Stimulated activated memory B cell treated with anti-CD40 and anti-IgM and Interleukin-4, amounts not matched to agents 10 μg/mL and 1 μg/mL and 100 μg/mL, for 72 hours (primary cell): ENCODE results near the gene DOCK10.

Experiments
- ATAC-seq: fragments of 150-1000 bp; cut with Tn5 transposase; 2 replicates; pipeline ENCODE4 v1.10.0; 2021
- H3K27ac Mint-ChIP-seq: one replicate; pipeline ENCODE4 v1.8.0; 2022; ENCODE audit warnings: mild to moderate bottlenecking, mixed read lengths
- H3K27me3 Mint-ChIP-seq: one replicate; pipeline ENCODE4 v1.8.0; 2022; ENCODE audit warnings: mixed read lengths
- H3K36me3 Mint-ChIP-seq: one replicate; pipeline ENCODE4 v1.8.0; 2022; ENCODE audit warnings: mixed read lengths
- H3K4me1 Mint-ChIP-seq: one replicate; pipeline ENCODE4 v1.8.0; 2022; ENCODE audit warnings: mixed read lengths
- H3K4me3 Mint-ChIP-seq: one replicate; pipeline ENCODE4 v1.8.0; 2022; ENCODE audit warnings: mild to moderate bottlenecking, moderate library complexity, mixed read lengths
- H3K9me3 Mint-ChIP-seq: one replicate; pipeline ENCODE4 v1.8.0; 2022; ENCODE audit warnings: mixed read lengths

DOCK10 gene

DNA sequence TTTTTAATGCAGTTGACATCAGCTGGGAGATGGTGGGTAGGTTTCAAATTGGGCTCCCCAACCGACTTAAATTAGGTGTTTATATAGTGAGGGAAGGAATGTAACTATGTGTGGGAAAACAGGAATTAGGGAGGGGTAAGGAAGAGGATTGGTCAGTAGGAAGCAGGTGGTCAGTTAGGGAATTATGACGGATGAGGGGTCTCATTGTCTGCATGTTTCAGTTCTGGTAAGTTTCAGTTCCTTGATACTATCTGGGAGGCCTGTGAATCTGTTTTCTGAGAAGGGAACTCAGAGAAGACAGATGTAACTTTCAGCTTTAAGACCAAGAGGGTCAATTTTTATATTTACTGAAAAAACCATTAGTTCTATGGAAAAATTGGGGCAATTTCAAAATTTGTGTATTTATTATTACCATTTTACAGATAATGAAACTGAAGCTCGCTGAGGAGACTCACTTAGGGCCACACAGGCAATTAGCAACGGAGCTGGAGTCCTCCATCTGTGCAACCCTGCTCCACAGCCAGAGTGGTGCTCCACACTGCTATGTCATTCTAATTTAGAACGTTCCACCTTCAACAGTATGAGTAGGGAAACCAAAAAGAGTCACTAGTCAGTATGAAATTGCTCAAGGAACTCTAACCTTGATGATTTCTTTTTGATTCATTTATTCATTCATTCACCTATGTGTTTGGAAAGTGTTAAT is 290.1 kb downstream of the DOCK10 start:
- no peak overlapping the region for H3K4me3 Mint-ChIP-seq
- ATAC-seq = peak; percentile 82
- peaks cover 6% of the 10 kb centered on the region for H3K36me3 Mint-ChIP-seq
- peaks cover 18% of the 10 kb centered on the region for H3K4me1 Mint-ChIP-seq
- no peaks in the 10 kb centered on the region for H3K27me3 Mint-ChIP-seq
- peaks cover 1% of the 10 kb centered on the region for H3K9me3 Mint-ChIP-seq
- peak overlapping the region; percentile 4 for H3K27ac Mint-ChIP-seq

DNA sequence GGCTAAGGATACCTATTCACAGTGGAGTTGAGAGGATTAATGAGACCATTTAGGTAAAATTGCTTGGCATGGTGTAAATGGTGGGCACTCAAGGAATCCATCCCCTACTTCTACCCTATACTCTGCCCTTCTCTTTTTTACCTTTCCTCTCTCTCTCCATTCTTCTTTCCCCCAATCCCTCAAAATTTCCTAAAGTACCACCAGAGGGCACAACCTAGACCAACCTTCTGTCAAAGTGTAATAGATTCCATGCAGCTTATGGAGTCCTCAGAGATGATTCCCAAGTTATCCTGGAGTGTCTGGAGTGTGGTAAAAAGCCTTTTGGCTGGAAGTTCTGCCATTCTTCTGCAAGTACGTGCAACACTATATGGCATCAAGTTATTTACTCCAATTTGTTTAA is 293.1 kb downstream of the DOCK10 start:
- ATAC-seq = no peak
- Mint-ChIP-seq H3K4me3 (no peak overlapping the region), H3K27ac (no peak overlapping the region), H3K4me1 (peaks cover 18% of the 10 kb centered on the region), H3K27me3 (no peaks in the 10 kb centered on the region), H3K9me3 (no peaks in the 10 kb centered on the region), H3K36me3 (no peaks in the 10 kb centered on the region)

DNA sequence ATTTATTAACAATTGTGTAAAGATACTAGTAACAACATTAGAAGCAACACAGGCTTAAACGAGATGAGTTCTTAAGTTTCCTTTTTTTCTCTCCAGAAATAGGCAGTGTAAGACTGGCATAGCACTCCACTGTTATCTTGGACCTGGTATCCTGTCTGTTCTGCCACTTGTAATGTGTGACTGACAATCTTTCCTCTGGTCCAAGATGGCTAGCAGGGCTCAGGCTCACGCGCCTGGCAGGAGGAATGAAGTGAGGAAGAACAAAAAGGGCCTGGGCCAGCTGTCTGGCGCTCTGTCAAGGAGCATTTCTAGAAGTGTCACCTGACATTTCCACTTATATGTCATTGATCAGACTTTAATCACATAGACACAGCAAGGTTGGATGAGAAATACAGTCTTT is 294.5 kb downstream of the DOCK10 start:
- H3K27ac Mint-ChIP-seq = peak overlapping the region; percentile 35
- no peaks in the 10 kb centered on the region for H3K36me3 Mint-ChIP-seq
- ATAC-seq = no peak
- no peak overlapping the region for H3K4me3 Mint-ChIP-seq
- no peaks in the 10 kb centered on the region for H3K9me3 Mint-ChIP-seq
- no peaks in the 10 kb centered on the region for H3K27me3 Mint-ChIP-seq
- peaks cover 13% of the 10 kb centered on the region for H3K4me1 Mint-ChIP-seq

DNA sequence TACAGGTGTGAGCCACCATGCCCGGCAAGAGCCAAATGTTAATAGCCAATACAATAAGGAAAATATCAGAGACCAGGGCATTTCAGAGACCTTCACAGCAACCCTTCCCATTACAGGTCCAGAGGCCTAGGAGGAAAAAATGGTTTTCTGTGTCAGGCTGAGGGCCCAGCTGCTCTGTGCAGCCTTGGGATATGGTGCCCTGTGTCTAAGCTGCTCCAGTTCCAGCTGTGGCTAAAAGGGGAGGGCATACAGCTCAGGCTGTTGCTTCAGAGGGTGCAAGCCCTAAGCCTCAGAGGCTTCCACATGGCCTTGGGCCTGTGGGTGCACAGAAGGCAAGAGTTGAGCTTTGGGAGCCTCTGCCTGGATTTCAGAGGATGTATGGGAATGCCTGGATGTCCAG is 306.0 kb downstream of the DOCK10 start:
- Mint-ChIP-seq H3K27me3 (no peaks in the 10 kb centered on the region), H3K4me3 (no peak overlapping the region), H3K4me1 (peaks cover 14% of the 10 kb centered on the region), H3K9me3 (peaks cover 22% of the 10 kb centered on the region), H3K36me3 (peaks cover 31% of the 10 kb centered on the region), H3K27ac (no peak overlapping the region)
- no peak for ATAC-seq

DNA sequence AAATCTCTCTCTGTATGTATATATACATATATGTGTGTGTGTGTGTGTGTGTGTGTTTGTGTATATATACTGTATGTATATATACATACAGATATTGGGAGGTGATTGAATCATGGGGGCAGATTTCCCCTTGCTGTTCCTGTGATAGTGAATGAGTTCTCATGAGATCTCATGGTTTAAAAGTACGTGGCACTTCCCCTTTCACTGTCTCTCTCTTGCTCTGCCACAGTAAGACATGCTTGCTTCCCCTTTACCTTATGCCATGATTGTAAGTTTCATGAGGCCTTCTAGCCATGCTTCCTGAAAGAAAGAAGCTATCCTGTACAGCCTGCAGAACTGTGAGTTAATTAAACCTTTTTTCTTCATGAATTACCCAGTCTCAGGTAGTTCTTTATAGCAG is 307.3 kb downstream of the DOCK10 start:
- H3K9me3 Mint-ChIP-seq = peaks cover 22% of the 10 kb centered on the region
- no peak for ATAC-seq
- H3K4me1 Mint-ChIP-seq = peaks cover 14% of the 10 kb centered on the region
- peaks cover 31% of the 10 kb centered on the region for H3K36me3 Mint-ChIP-seq
- H3K27me3 Mint-ChIP-seq = no peaks in the 10 kb centered on the region
- H3K27ac Mint-ChIP-seq = no peak overlapping the region
- H3K4me3 Mint-ChIP-seq = no peak overlapping the region

DNA sequence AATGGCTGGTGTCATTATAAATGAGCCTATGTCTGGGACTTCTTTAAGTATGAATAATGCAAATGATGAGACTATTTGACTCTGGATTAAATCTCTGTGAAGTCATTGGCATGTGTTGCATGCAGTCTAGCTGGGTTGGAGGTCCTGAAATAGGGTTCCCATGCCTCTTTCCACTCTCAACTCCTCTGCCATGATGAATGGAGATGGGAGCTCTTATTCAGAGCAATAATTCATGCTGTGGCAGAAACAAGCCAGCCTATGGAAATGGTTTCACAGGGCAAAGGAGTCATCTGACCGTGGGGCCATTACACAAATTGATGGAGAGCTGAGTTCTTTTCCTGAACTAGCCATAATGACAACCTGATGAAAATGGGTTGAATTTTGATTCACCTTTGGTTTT is 310.6 kb downstream of the DOCK10 start:
- H3K27ac Mint-ChIP-seq = no peak overlapping the region
- H3K4me3 Mint-ChIP-seq = no peak overlapping the region
- H3K4me1 Mint-ChIP-seq = peaks cover 8% of the 10 kb centered on the region
- H3K9me3 Mint-ChIP-seq = peaks cover 23% of the 10 kb centered on the region
- H3K36me3 Mint-ChIP-seq = peaks cover 29% of the 10 kb centered on the region
- ATAC-seq = no peak
- H3K27me3 Mint-ChIP-seq = no peaks in the 10 kb centered on the region

DNA sequence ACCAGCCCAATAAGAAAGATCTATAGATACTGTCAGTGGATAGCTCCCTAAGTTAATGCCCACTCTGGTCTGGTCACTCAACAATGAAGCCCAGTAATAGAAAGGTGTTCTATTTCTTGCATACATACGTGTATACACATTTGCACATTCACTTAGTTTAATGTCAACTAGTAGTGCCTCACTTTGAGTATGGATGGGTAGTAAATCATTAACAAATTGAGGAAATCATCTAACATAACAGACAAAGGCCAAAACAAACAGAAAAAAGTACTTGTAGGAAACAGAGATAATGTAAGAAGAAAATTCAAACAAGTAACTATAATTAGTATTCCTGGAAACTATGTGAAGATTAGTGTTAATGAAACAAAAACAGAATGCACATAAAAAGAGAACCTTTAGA is 312.8 kb downstream of the DOCK10 start:
- Mint-ChIP-seq H3K4me3 (no peak overlapping the region), H3K9me3 (peaks cover 14% of the 10 kb centered on the region), H3K27me3 (no peaks in the 10 kb centered on the region), H3K36me3 (peaks cover 12% of the 10 kb centered on the region), H3K27ac (no peak overlapping the region), H3K4me1 (no peaks in the 10 kb centered on the region)
- no peak for ATAC-seq

DNA sequence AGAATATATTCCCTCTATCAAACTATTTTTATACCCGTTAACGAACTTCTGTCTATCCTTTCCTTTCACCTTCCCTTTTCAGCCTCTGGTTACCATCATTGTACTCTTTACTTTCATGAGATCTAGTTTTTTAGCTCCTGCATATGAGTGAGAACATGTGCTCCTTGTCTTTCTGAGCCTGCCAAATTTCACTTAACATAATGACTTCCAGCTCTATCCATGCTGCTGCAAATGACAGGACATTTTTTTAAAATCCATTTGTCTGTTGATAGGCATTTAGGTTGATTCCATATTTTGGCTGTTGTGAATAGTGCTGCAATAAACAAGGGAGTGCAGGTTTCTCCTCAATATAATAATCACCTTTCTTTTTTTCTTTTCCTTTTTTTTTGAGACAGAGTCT is 317.9 kb downstream of the DOCK10 start:
- Mint-ChIP-seq H3K27me3 (no peaks in the 10 kb centered on the region), H3K9me3 (peaks cover 11% of the 10 kb centered on the region)

DNA sequence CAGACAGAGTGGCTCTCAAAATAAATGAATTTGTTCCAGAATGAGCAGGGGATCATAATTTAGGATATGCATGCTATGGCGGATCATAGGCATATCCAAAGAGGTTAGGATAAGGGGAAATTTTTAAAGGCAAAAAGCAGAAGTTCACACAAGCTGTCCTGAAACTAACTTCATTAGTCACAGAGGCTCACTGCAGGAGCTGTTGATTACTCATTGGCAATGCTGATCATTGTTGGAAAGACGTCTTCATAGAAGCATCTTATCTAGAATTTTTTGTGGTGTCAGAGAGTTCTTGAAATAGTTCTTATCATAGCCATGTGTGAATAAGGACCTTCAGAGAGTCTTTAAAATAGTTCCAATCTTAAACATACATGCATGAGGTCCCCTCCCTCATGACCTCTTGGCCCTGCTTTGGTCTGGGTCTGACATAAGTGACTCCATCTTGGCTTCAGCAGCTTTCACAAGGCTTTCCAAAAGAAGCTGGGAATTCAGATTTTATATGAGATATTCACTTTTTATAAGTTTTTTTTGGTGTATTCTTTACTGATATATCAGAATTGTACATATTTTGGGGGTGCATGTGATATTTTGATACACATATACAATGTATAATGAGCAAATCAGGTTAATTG is 318.6 kb downstream of the DOCK10 start:
- Mint-ChIP-seq H3K27ac (no peak overlapping the region), H3K36me3 (peaks cover 6% of the 10 kb centered on the region), H3K27me3 (no peaks in the 10 kb centered on the region), H3K9me3 (peaks cover 11% of the 10 kb centered on the region), H3K4me3 (no peak overlapping the region), H3K4me1 (peaks cover 4% of the 10 kb centered on the region)
- ATAC-seq = peak; percentile 55

More for the DNA sequence above, 317.9 kb downstream of the DOCK10 start:
- H3K4me1 Mint-ChIP-seq = peaks cover 4% of the 10 kb centered on the region
- no peak for ATAC-seq
- peaks cover 10% of the 10 kb centered on the region for H3K36me3 Mint-ChIP-seq
- H3K27ac Mint-ChIP-seq = no peak overlapping the region
- H3K4me3 Mint-ChIP-seq = no peak overlapping the region

DNA sequence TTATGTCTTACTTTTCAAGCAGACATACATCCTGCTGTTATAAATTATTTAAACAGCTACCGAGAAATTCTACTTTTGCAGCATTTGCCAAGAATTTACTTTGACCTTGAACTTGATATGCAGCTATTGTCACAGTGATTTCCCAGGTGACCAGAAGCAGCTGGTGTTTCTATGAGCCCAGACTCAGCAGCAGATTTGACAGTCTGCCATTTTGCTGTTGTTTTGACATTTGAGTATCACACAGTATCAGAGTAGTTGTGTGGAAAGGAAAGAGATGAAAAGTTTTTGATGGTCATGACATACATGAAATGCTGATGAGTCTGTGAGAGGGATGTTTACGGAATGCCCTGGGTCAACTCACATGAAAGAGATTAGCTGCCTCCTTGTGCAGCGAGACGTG is 319.5 kb downstream of the DOCK10 start:
- ATAC-seq = no peak
- Mint-ChIP-seq H3K36me3 (peaks cover 6% of the 10 kb centered on the region), H3K27ac (no peak overlapping the region), H3K9me3 (peaks cover 5% of the 10 kb centered on the region), H3K27me3 (no peaks in the 10 kb centered on the region), H3K4me1 (peaks cover 4% of the 10 kb centered on the region), H3K4me3 (no peak overlapping the region)

DNA sequence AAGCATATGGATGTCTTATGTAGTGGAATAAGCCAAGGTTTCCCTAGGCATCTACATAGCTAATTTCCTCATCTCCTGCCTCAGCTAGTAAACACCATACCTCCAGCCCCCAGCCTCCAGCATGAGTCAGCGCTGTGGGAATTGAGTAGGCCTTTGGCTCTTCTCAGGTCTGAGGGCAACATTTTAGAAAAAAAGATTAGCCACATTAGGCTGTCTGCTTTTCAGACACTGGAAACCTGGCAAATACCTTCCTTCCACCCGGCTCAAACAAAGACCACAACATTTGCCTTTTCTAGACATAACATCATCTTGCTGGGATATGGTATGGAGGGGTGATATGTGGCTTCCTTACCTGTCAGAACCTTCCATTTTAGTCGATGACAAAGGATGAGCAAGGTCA is 320.0 kb downstream of the DOCK10 start:
- H3K27me3 Mint-ChIP-seq = no peaks in the 10 kb centered on the region
- H3K36me3 Mint-ChIP-seq = peaks cover under 1% of the 10 kb centered on the region
- H3K27ac Mint-ChIP-seq = no peak overlapping the region
- H3K4me1 Mint-ChIP-seq = peaks cover 4% of the 10 kb centered on the region
- H3K9me3 Mint-ChIP-seq = peaks cover under 1% of the 10 kb centered on the region
- H3K4me3 Mint-ChIP-seq = no peak overlapping the region
- ATAC-seq = no peak

DNA sequence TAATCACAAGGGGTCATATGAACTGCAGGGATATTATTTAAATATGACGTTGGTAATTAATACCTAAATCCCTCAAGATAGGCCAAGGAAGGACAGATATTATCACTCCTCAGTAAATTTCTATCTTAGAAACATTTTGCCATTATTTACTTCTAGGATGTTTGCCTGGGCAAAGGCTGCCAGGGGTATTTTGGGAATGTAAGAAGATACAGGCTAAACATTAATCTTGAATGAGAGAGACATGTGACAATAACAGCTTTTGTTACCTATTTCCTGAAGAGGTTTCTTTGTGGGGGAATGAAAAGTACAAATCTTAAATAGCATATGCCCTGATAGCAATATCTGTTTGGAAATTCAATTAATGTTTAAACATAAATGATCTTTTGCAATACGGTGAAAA is 325.3 kb downstream of the DOCK10 start:
- Mint-ChIP-seq H3K4me1 (no peaks in the 10 kb centered on the region), H3K36me3 (no peaks in the 10 kb centered on the region), H3K9me3 (peaks cover 3% of the 10 kb centered on the region), H3K27me3 (no peaks in the 10 kb centered on the region), H3K4me3 (no peak overlapping the region), H3K27ac (no peak overlapping the region)
- ATAC-seq = no peak

DNA sequence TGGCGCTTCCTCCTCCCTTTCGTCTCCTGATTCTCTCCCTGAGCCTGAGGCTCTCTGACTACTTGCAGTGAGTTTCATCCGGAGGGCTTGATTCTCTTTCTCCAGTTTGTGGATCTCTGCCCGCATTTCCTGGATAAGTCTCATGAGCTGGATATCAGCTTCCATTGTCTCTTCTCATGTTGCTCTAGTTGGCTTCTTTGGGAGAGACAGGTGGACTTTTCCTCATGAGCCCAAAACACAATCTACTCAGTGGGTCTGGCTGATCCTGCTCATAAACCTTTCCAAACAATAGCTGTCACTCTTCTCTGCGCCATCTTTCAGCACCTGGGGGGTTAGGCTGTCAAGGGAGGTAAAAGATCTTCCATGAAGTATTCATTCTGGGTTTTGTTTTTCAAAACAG is 326.1 kb downstream of the DOCK10 start, which contains the start of gene CCDC195:
CCDC195 (minus strand) TSS at position 165 of the 400 bp plus-strand sequence; CDS start at position 165, 0 bp downstream.
- no peaks in the 10 kb centered on the region for H3K36me3 Mint-ChIP-seq
- ATAC-seq = no peak
- H3K4me3 Mint-ChIP-seq = no peak within 1 kb of the TSS
- no peaks in the 10 kb centered on the region for H3K4me1 Mint-ChIP-seq
- H3K9me3 Mint-ChIP-seq = peaks cover 3% of the 10 kb centered on the region
- H3K27ac Mint-ChIP-seq = no peak within 1 kb of the TSS
- H3K27me3 Mint-ChIP-seq = no peaks in the 10 kb centered on the region
